ENCODE measurements around the gene GLS2.
"Not testable (repeated sequence)": the region's sequence is repeated elsewhere in the genome, so short reads cannot be mapped to it uniquely, and the experiment has no call there.

DNA sequence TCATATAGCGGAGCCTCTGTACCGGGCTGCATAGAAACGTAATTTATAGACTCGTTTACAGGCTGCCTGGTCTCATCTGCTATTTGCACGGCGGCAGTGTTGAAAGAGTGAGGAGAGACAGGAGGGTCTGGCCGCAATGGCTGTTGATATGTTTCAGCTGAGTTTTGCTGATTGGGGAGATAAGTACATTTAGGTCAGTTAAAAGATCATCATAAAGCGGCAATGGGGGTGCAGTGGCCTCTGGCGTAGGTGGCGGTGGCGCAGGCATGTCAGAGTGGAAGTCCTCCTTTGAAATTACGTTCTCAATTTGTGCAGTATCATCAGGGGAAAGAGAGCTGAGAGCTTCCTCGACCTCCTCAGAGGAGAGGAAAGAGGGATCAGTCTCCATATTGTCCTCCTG, 11.9 kb upstream of the GLS2 start:
- TF ChIP-seq, protein P1, sequence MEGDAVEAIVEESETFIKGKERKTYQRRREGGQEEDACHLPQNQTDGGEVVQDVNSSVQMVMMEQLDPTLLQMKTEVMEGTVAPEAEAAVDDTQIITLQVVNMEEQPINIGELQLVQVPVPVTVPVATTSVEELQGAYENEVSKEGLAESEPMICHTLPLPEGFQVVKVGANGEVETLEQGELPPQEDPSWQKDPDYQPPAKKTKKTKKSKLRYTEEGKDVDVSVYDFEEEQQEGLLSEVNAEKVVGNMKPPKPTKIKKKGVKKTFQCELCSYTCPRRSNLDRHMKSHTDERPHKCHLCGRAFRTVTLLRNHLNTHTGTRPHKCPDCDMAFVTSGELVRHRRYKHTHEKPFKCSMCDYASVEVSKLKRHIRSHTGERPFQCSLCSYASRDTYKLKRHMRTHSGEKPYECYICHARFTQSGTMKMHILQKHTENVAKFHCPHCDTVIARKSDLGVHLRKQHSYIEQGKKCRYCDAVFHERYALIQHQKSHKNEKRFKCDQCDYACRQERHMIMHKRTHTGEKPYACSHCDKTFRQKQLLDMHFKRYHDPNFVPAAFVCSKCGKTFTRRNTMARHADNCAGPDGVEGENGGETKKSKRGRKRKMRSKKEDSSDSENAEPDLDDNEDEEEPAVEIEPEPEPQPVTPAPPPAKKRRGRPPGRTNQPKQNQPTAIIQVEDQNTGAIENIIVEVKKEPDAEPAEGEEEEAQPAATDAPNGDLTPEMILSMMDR (IDR thresholded peaks at IDR 0.05 in 4 of 5, conservative IDR thresholded peaks at IDR 0.05 in 1 of 5), result not testable (repeated sequence)
- TF ChIP-seq POLR2A (IDR thresholded peaks at IDR 0.05), result not testable (repeated sequence)

All from gastrocnemius medialis (tissue), 4 donors.